Naive thymus-derived CD8-positive, alpha-beta T cell (primary cell): ENCODE results near the gene SEPTIN11. TPM values are rescaled to one million over a fixed set of nuclear protein-coding genes. Genes with fewer than 3 reads are reported as not detected.
A peak's percentile ranks its signal among the peaks of the same experiment; 100 is the strongest.

Source experiments
- ATAC-seq, 2 donors: fragments of 150-1000 bp; cut with Tn5 transposase in 1 of 2; sonication (Bioruptor Pico), chemical (Tn5 transposase) in 1 of 2; 1 replicate in 1 of 2; 2 replicates in 1 of 2; pipeline ENCODE4 v1.10.0; 2021; ENCODE audit warnings: mild to moderate bottlenecking in 2 of 2, moderate library complexity in 2 of 2
- POLR2A ChIA-PET: fragments of 350-600 bp; sonication (Branson Sonifier 250); formaldehyde crosslinking; loops from one replicate; lab custom pipeline; 2021; ENCODE audit warnings: antibody characterized with exemption; lab: Charles Lee
- DNase-seq, 10 donors: peaks; one replicate each; pipeline versions ENCODE4 v3.0.0 to v3.0.0-alpha.2; 2020 to 2022
- H3K27ac Mint-ChIP-seq, 10 donors: one replicate each; pipeline ENCODE4 v1.8.0; 2020 to 2022; ENCODE audit warnings: mild to moderate bottlenecking in 10 of 10, mixed read lengths in 10 of 10, moderate library complexity in 4 of 10, inconsistent platforms in 1 of 10
- H3K27me3 Mint-ChIP-seq, 5 donors: one replicate each; pipeline ENCODE4 v1.8.0; 2021 to 2022; ENCODE audit warnings: mixed read lengths in 5 of 5
- H3K36me3 Mint-ChIP-seq, 3 donors: one replicate each; pipeline ENCODE4 v1.8.0; 2020 to 2022; ENCODE audit warnings: mixed read lengths in 3 of 3, mild to moderate bottlenecking in 2 of 3, inconsistent platforms in 1 of 3
- H3K4me1 Mint-ChIP-seq, 4 donors: one replicate each; pipeline ENCODE4 v1.8.0; 2021 to 2022; ENCODE audit warnings: mixed read lengths in 4 of 4
- H3K4me3 Mint-ChIP-seq, 10 donors: one replicate each; pipeline ENCODE4 v1.8.0; 2020 to 2022; ENCODE audit warnings: mild to moderate bottlenecking in 10 of 10, mixed read lengths in 10 of 10, moderate library complexity in 6 of 10, inconsistent platforms in 1 of 10
- H3K9me3 Mint-ChIP-seq, 9 donors: one replicate each; pipeline ENCODE4 v1.8.0; 2020 to 2022; ENCODE audit warnings: mixed read lengths in 9 of 9, mild to moderate bottlenecking in 3 of 9, inconsistent platforms in 1 of 9, moderate library complexity in 1 of 9
- polyA plus RNA-seq, 3 donors: library from polyadenylated mRNA; unstranded; fragments of 300-500 nt; fragmentation: Illumina TruSeq; gene quantifications; one replicate each; pipeline ENCODE4 v1.2.3, GENCODE V29; 2021
- total RNA-seq, 8 experiments: library from RNA in 2 of 8; stranded (reverse) in 2 of 8; gene quantifications; one replicate each; pipeline ENCODE4 v1.2.3 and lab custom pipeline; 2021 to 2026

The SEPTIN11 gene
- total and polyA plus RNA-seq, 5 experiments from 2014 or later = 44.8 to 56.7 (median 49.5) TPM

DNA sequence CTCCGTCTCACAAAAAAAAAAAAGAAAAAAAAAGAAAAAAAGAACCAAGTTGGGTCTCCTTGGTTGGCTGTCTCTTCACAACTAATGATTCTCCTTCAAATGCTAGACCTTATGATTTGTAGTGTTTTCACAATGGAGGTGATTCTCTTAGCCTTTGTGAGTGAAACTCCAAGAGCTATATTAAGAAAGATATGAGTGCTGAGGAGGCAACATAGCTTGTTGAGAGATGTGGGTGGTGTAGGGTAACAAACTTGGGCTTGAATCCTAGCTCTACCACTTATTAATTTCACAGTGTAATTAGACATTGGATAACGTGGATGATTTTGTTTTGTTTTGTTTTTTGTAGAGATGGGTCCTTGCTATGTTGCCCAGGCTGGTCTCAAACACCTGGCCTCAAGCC lies 10.4 kb upstream of the SEPTIN11 start:
- POLR2A ChIA-PET = interaction anchor here (0.7 kb wide), 1 partner anchor 8 kb away, joined by 3 read pairs; no protein-coding TSS in a partner anchor
- Mint-ChIP-seq H3K36me3 (peaks cover 0 to 22% (median 10%) of the 10 kb centered on the region in 3 donors), H3K9me3 (peaks cover 7 to 40% (median 15%) of the 10 kb centered on the region in 9 donors), H3K4me1 (no peaks in the 10 kb centered on the region), H3K4me3 (no peak overlapping the region), H3K27me3 (peaks cover 0 to 2% (median 0%) of the 10 kb centered on the region in 5 donors), H3K27ac (peak overlapping the region in 1 of 10 donors; percentile 9)
- DNase-seq (no peak), ATAC-seq (no peak)

DNA sequence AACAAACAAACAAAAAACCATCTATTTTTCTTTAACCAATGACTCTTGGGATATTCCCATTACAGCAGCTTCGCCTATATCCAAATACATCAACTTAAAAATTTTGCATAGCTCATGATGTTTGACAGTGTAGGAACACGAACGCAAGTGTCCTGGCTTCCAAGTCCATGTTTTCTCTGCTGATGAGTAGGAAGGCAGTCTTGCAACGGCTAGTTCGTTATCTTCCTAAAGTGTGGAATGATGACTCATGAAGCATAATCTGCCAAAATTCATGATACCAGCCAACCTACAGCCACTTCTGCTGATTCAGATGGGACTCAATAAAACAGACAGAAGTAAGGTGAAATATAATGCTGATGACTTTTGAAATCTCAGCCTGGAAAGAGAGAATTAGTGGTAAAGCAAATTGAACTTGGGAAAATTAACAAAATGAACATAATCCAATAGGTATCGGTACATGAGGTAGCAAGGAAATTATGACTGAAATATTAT lies 6.4 kb upstream of the SEPTIN11 start:
- POLR2A ChIA-PET = no interaction called here
- Mint-ChIP-seq H3K27me3 (no peaks in the 10 kb centered on the region), H3K36me3 (peaks cover 0 to 14% (median 9%) of the 10 kb centered on the region in 3 donors), H3K4me1 (peaks cover 0 to 1% (median under 1%) of the 10 kb centered on the region in 4 donors), H3K27ac (no peak overlapping the region), H3K4me3 (no peak overlapping the region), H3K9me3 (peaks cover 7 to 32% (median 15%) of the 10 kb centered on the region in 9 donors)
- ATAC-seq = no peak
- DNase-seq = no peak

DNA sequence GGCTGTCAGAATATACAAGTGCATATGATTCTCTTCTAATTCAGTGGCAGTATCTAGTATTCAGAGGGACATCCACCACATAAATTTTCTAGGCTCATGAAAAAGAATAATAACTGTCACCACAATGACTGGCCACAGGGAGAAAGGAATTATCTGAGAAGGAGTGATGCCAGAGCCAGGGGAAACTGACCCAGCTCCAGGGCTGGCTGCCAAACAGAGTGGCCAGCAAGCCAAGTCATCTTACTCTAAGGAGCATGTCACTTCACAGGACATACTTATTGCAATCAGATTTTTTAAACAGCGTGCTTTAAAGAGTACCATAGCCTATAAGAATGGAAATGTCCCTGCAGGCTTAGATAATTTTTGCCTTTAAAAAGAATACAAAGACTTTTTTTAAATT lies 5.8 kb upstream of the SEPTIN11 start:
- H3K4me3 Mint-ChIP-seq = no peak overlapping the region
- POLR2A ChIA-PET = no interaction called here
- H3K4me1 Mint-ChIP-seq = peaks cover 3 to 8% (median 6%) of the 10 kb centered on the region in 4 donors
- peaks cover 0 to 14% (median 9%) of the 10 kb centered on the region in 3 donors for H3K36me3 Mint-ChIP-seq
- no peak overlapping the region for H3K27ac Mint-ChIP-seq
- DNase-seq = no peak
- ATAC-seq = no peak
- peaks cover 7 to 29% (median 15%) of the 10 kb centered on the region in 9 donors for H3K9me3 Mint-ChIP-seq
- H3K27me3 Mint-ChIP-seq = no peaks in the 10 kb centered on the region

DNA sequence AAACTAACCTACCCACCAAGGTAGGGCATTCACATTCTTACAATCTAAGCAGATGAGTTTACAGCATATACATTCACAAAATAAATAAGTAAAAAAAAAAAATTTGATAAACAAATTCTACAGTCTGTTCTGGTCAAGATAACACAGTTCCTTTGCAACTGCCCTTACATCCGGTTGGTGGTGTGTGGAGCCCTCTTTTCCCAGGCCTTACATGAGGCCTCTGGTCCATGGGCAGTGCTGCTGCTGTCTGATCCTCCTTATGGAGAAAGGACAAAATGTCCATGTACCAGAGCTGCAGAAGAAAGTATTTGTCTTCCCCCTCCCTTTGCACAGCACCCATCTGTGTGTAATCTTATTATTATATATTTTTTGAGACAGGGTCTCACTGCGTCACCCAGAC lies 2.2 kb upstream of the SEPTIN11 start:
- ATAC-seq (no peak), DNase-seq (no peak)
- Mint-ChIP-seq H3K4me3 (peak overlapping the region in 2 of 10 donors; percentile 21 to 22), H3K9me3 (peaks cover 0 to 5% (median 2%) of the 10 kb centered on the region in 9 donors), H3K27me3 (no peaks in the 10 kb centered on the region), H3K4me1 (peaks cover 14 to 24% (median 16%) of the 10 kb centered on the region in 4 donors), H3K36me3 (no peaks in the 10 kb centered on the region), H3K27ac (peak overlapping the region in 4 of 10 donors; percentile 10 to 58 (median 19))
- POLR2A ChIA-PET = no interaction called here

DNA sequence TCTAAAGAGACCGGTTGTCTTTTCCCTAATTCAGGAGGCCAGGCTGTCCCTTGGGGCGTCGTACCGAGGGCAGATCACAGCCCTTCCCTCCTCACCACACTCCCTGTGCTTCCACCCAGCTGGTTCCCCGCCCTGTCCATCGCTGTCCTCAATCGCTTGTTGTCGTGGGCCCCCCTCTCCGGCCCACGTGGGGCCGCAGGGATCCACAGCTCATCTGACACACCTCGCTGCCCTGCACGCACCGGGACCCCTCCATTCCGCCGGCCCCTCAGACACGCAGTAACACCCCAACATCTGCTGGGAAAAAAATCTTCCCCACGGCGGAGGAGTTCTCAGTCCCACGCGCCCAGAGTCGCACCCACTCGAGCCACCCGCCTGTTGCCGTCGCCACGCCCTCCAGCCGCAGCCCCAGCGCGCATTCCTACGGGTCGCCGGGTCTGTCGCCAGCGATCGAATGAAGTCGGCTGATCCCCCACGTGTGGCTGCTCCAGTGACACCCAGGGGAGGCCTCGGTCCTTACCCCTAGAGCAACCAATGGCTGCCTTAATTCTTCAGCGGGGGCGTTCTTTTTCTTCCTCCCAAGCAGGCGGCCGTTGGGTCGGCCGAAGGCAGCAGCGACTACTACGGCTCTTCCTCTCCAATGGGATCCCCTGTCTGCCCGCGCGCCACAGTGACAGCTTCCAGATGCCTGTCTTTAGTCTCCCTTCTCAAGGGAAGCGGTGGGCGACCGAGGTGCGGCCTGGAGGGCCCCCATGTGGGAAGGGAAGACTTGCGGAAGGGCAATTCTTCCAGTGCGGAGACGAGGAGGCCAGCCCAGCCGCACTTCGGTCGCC lies 893 bp upstream of the SEPTIN11 start:
- POLR2A ChIA-PET = interaction anchor here (0.6 to 4.1 kb wide), 12 partner anchors 40 to 528 kb away, joined by 3 to 29 read pairs (median 4); partner anchors contain the start of genes CCDC158 and CCNI
- no peaks in the 10 kb centered on the region for H3K36me3 Mint-ChIP-seq
- H3K27ac Mint-ChIP-seq = peak overlapping the region; percentile 26 to 93 (median 88)
- ATAC-seq (peak; percentile 66), DNase-seq (peak; percentile 48 to 89 (median 72))
- peaks cover 0 to 1% (median 0%) of the 10 kb centered on the region in 9 donors for H3K9me3 Mint-ChIP-seq
- H3K4me3 Mint-ChIP-seq = peak overlapping the region; percentile 84 to 96 (median 90)
- no peaks in the 10 kb centered on the region for H3K27me3 Mint-ChIP-seq
- H3K4me1 Mint-ChIP-seq = peaks cover 17 to 35% (median 18%) of the 10 kb centered on the region in 4 donors

DNA sequence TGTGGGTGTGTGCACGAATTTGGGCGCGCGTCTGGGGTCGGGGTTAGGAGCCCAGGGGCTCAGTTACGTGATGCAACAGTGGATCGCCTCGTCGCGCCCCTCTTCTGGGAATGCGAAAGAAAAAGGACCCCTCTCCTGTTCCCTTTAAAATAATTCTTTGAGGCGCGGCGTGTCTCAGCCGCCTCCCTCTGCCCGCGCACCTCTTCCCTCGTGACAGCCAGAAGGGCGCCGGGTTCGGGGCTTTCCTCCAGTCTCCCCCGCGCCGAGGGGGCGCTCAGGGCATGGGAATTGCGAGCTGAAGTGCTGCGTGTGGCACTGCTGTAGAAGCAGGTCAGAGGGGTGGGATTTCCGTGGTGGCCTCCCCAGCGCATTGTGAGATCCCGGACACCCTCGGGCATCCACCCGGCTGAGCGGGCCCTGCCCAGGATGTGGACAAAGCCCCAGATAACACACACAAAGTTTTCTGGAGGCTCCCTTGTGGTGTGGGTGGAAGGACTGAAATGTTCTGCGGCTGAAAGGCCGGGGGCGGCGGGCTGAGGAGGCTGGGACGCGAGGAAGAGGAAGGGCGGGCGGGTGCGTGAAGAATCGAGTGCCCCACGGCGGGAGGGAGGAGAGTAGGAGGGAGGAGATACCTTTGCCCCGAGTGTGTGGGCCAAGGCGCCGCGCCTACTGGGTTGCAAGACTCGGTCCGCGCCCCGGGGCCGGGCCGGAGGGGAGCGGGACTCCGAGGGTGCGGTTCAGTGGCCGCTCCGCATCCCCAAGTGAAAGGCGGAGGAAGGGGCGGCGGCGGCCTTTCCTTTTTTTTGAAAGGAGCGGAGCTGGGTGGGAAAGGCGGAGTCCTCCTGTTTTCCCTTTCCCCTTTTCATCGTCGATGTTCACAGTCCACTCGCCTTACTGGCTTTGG lies 752 bp downstream of the SEPTIN11 start:
- ATAC-seq = peak; percentile 35 to 50
- Mint-ChIP-seq H3K9me3 (peaks cover 0 to 1% (median 0%) of the 10 kb centered on the region in 9 donors), H3K4me1 (peaks cover 17 to 39% (median 20%) of the 10 kb centered on the region in 4 donors), H3K27me3 (no peaks in the 10 kb centered on the region), H3K4me3 (peak overlapping the region; percentile 84 to 96 (median 90)), H3K36me3 (peaks cover 0 to 2% (median 0%) of the 10 kb centered on the region in 3 donors), H3K27ac (peak overlapping the region; percentile 43 to 92 (median 88))
- POLR2A ChIA-PET = interaction anchor here (1.0 to 4.1 kb wide), 10 partner anchors 27 to 243 kb away, joined by 3 to 29 read pairs (median 6); partner anchors contain the start of gene CCNI
- DNase-seq = peak; percentile 19 to 72 (median 52)

DNA sequence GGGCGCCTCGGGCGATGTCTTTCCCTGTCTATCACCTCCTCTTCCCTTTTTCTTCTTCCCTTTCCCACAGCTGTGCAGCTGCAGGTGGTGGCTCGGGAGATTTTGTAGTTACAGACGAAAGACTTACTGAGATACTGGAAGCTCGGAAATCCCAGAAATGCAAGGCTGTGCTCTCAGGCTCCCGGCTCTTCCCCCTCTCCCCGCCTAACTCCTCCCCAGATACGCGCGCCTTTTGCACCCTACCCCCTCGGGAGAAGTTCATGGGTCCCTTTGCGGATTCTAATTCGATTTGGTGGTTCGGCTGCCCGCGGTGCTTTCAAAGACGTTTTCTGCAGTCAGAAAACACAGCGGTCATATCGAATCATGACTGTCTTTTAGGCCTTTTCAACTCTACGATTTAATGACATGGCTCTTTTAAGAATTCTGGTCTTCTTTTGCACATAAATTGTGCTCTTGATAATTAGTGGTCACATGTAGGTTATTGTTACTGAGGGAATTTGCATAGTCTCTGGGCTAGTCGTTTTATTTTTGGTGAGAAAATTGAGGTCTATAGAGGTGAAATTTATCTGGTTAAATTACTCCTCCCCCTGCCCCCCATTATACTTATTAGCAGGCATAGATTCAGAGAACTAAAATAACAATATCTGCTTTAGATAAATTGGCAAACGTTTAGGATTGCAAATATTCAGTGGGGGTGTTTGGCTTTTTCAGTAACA lies 1.6 kb downstream of the SEPTIN11 start:
- Mint-ChIP-seq H3K27me3 (no peaks in the 10 kb centered on the region), H3K9me3 (peaks cover 0 to 1% (median 0%) of the 10 kb centered on the region in 9 donors), H3K4me1 (peaks cover 17 to 42% (median 21%) of the 10 kb centered on the region in 4 donors), H3K4me3 (peak overlapping the region; percentile 84 to 96 (median 90)), H3K36me3 (peaks cover 0 to 3% (median 0%) of the 10 kb centered on the region in 3 donors), H3K27ac (peak overlapping the region in 9 of 10 donors; percentile 33 to 92 (median 86))
- POLR2A ChIA-PET = interaction anchor here (0.6 to 4.1 kb wide), 6 partner anchors 15 to 119 kb away, joined by 3 to 29 read pairs (median 6); no protein-coding TSS in a partner anchor
- ATAC-seq (no peak), DNase-seq (peak in 4 of 10 donors; percentile 5 to 18 (median 15))

DNA sequence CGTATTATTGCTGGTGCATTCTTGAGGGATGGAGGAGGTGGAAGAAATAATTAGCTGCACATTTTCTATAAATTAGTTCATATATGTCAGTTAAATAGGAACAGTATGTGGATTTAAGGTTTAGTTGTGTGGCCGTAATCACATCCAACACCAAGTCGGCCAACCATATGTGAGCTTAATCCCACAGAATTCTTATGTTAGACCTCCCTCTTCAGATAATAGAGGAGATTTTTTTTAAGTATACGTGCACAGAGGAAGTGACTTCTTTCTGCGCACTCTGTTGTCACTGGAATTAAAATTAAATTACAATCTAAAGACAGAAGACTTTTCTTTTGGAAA lies 2.1 kb downstream of the SEPTIN11 start:
- peaks cover 0 to 3% (median 0%) of the 10 kb centered on the region in 3 donors for H3K36me3 Mint-ChIP-seq
- peak overlapping the region; percentile 84 to 96 (median 90) for H3K4me3 Mint-ChIP-seq
- no peak for DNase-seq
- no peaks in the 10 kb centered on the region for H3K9me3 Mint-ChIP-seq
- H3K27ac Mint-ChIP-seq = peak overlapping the region in 2 of 10 donors; percentile 38 to 91
- POLR2A ChIA-PET = interaction anchor here (0.6 to 4.1 kb wide), 5 partner anchors 14 to 97 kb away, joined by 3 to 29 read pairs (median 6); no protein-coding TSS in a partner anchor
- ATAC-seq = no peak
- H3K27me3 Mint-ChIP-seq = no peaks in the 10 kb centered on the region
- H3K4me1 Mint-ChIP-seq = peaks cover 17 to 42% (median 21%) of the 10 kb centered on the region in 4 donors

DNA sequence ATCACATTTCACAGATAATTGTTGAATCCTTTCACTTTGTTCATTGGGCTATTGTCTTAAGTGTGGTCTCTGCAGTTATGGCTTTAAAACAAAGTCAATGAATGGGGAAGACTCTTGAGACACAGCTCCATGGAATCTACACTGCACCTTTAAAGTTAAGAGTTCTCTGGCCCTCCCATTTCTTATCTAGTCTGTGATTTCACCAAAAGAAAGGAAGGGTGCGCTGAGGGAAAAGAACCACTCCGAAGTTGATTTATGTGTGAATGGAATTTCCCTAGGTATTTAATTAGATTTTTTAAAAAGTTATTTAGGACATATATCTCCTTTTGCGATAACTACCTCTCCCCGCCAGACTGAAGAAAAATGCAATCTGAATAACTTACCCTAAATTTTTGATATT lies 2.5 kb downstream of the SEPTIN11 start:
- no peak for ATAC-seq
- POLR2A ChIA-PET = interaction anchor here (1.1 to 4.1 kb wide), 5 partner anchors 10 to 96 kb away, joined by 3 to 29 read pairs (median 6); no protein-coding TSS in a partner anchor

DNA sequence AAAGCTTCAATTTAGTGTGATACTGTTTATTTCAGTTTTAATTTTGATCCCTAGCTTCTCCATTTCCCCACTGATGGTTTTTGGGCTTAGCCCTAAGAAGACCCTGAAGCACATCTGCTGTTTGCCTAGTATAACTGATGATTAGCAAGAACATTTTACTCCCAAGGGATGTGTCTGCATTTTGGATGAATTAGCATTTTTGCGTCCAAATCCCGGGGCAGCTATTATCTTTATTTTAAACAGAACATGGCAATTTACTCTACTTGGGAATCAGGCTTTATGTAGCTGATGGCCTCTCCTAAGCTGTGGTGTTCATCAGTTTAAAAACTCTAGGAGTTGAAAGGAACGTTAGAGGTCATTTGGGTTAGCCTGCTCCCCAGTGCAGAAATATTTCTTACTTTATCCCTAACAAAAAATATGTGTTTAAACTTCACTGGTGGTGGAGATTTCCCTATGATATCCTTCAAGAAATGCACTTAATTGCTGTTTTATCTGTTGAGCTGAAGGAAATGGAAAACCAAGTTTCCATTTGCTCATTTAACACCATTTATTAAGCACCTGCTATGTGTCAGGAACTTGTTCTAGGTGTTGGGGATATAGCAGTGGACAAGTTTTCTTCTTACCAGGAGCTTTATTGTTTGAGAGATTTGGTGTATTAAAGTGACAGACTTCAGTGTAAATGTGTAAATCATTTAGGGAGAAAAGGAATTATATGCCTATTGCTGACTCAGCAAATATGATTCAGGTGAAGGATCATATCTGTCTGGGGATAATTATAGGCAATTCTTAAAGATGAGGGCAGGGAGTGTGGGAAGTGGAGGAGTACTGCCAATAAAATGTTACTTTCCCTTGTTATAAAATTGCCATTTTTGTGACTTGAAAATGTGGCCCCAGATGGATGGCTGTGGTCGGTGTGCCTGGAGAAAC lies 3.4 kb downstream of the SEPTIN11 start:
- POLR2A ChIA-PET = interaction anchor here (1.2 to 1.9 kb wide), 2 partner anchors 9 to 92 kb away, joined by 4 to 6 read pairs; no protein-coding TSS in a partner anchor
- Mint-ChIP-seq H3K27ac (no peak overlapping the region), H3K27me3 (no peaks in the 10 kb centered on the region), H3K4me1 (peaks cover 17 to 52% (median 23%) of the 10 kb centered on the region in 4 donors), H3K4me3 (peak overlapping the region in 2 of 10 donors; percentile 20 to 54), H3K36me3 (peaks cover 0 to 8% (median 0%) of the 10 kb centered on the region in 3 donors), H3K9me3 (no peaks in the 10 kb centered on the region)
- DNase-seq (no peak), ATAC-seq (no peak)

More for the DNA sequence above, 2.5 kb downstream of the SEPTIN11 start:
- Mint-ChIP-seq H3K9me3 (no peaks in the 10 kb centered on the region), H3K36me3 (peaks cover 0 to 5% (median 0%) of the 10 kb centered on the region in 3 donors), H3K4me3 (peak overlapping the region in 8 of 10 donors; percentile 36 to 91 (median 50)), H3K4me1 (peaks cover 17 to 44% (median 21%) of the 10 kb centered on the region in 4 donors), H3K27me3 (no peaks in the 10 kb centered on the region), H3K27ac (no peak overlapping the region)
- no peak for DNase-seq
